Adrenal gland (tissue), 12 donors: ENCODE data around the gene CA11. TPM values are rescaled to one million over a fixed set of nuclear protein-coding genes. Genes with fewer than 3 reads are reported as not detected.

Source experiments
- DNase-seq, 7 donors: peaks; one replicate each; pipeline ENCODE4 v3.0.0-alpha.2; 2019 to 2020
- H3K27ac ChIP-seq, 5 donors: fragments of 200-600 bp; sonication (generic) in 4 of 5; 1 replicate in 3 of 5; 2 replicates in 2 of 5; pipeline versions ENCODE4 v1.5.1 to v1.8.0; 2016 to 2020; ENCODE audit warnings: mild to moderate bottlenecking in 1 of 5
- H3K27me3 ChIP-seq: fragments of 200-600 bp; 2 replicates; pipeline ENCODE4 v1.8.0; 2021
- H3K36me3 ChIP-seq, 2 donors: fragments of 200-600 bp; replicated peaks in 1 of 2; 1 replicate in 1 of 2; 2 replicates in 1 of 2; pipeline versions ENCODE4 v1.5.1 to v1.8.0; 2018 to 2022
- H3K4me1 ChIP-seq, 2 donors: fragments of 200-600 bp; replicated peaks in 1 of 2; 1 replicate in 1 of 2; 2 replicates in 1 of 2; pipeline versions ENCODE4 v1.5.1 to v1.8.0; 2018 to 2021
- H3K4me3 ChIP-seq, 4 donors: fragments of 200-600 bp; sonication (generic) in 3 of 4; one replicate each; pipeline ENCODE4 v1.5.1; 2016 to 2018
- H3K9me3 ChIP-seq, 3 donors: fragments of 200-600 bp; sonication (generic) in 1 of 3; replicated peaks in 1 of 3; 1 replicate in 2 of 3; 2 replicates in 1 of 3; pipeline versions ENCODE4 v1.5.1 to v1.8.0; 2016 to 2021
- POLR2A ChIP-seq, 2 donors: fragments of 450-650 bp; IDR thresholded peaks; one replicate each; pipeline ENCODE4 v1.6.1; 2017; ENCODE audit warnings: antibody characterized with exemption in 2 of 2, mild to moderate bottlenecking in 2 of 2, moderate library complexity in 1 of 2
- WGBS, 4 donors: extraction: QIAGEN DNeasy Blood & Tissue Kit in 2 of 4; methylation state at CpG; one replicate each; pipeline versions ENCODE4 v1.1.5 to v1.1.7; 2013 to 2017; 5-methylcytosine and 5-hydroxymethylcytosine counted together
- intact Hi-C, 2 donors: fragments of 100-400 bp; cut with DNase I; formaldehyde crosslinking; loops; one replicate each; pipeline versions ENCODE4 v1.14.1 to v1.15.0; 2022 to 2023
- polyA plus RNA-seq, 3 donors: library from polyadenylated mRNA; stranded (reverse); fragments of 200-250 nt in 2 of 3; fragments of 350-450 nt in 1 of 3; fragmentation: Illumina TruSeq in 1 of 3; extraction: RNeasy Lipid Tissue Mini Kit (QIAGEN cat#74804) in 1 of 3; gene quantifications; one replicate each; pipeline ENCODE4 v1.2.3, GENCODE V29; 2013 to 2014
- total RNA-seq, 9 donors: library from RNA; depleted of rRNA in 4 of 9; stranded (reverse); fragments of >200 nt in 4 of 9; fragments of 120-200 nt in 1 of 9; fragmentation: NEBNext Ultra II Directional in 1 of 9; extraction: Animal tissue kit (Norgen Biotek cat#: 25700) in 1 of 9; gene quantifications; one replicate each; pipeline versions ENCODE4 v1.1.0 to v1.2.4, GENCODE V29; 2013 to 2023
- TF ChIP-seq, protein P1 (sequence below), 6 experiments: fragments of 450-650 bp in 4 of 6; fragments of 200-600 bp in 2 of 6; sonication (generic) in 1 of 6; IDR thresholded peaks; 1 replicate in 5 of 6; 2 replicates in 1 of 6; pipeline versions ENCODE4 v1.5.1 to v1.8.0; 2016 to 2021; ENCODE audit warnings: antibody characterized with exemption in 6 of 6, mild to moderate bottlenecking in 2 of 6, moderate library complexity in 1 of 6
- donor health status: healthy with polysubstance abuse.
- donor health status: Bipolar disorder and iron deficiency.
- donor health status: DM: yes; HTN: yes; CAD: no.
- donor health status: DM: no; HTN: no; CAD: no.
- donor health status: DM: no; HTN: no; CAD: no.
- donor health status: DM: yes; HTN: yes; CAD: no.

Gene CA11
- total and polyA plus RNA-seq, 12 donors, result 6.0 to 125 (median 23.7) TPM

GRCh38 chr19:48671446-48671995, 25.5 kb upstream of the CA11 start:
- WGBS, 4 donors, result 78 to 84% (median 80%) methylated on average over 6 to 10 of the region's 10 CpGs
- intact Hi-C loops, result loop anchor here (10.0 kb wide), 3 partner anchors 63 to 173 kb away; no protein-coding TSS in a partner anchor
- no peak overlapping the region for H3K27ac ChIP-seq

GRCh38 chr19:48670699-48671445, 24.9 kb upstream of the CA11 start:
- no peaks in the 10 kb centered on the region for H3K9me3 ChIP-seq
- DNase-seq, result no peak
- intact Hi-C loops, result loop anchor here (10.0 kb wide), 3 partner anchors 64 to 174 kb away; no protein-coding TSS in a partner anchor
- no peaks in the 10 kb centered on the region for H3K36me3 ChIP-seq
- H3K4me3 ChIP-seq, result no peak overlapping the region
- H3K27ac ChIP-seq, result no peak overlapping the region
- TF ChIP-seq, protein P1, sequence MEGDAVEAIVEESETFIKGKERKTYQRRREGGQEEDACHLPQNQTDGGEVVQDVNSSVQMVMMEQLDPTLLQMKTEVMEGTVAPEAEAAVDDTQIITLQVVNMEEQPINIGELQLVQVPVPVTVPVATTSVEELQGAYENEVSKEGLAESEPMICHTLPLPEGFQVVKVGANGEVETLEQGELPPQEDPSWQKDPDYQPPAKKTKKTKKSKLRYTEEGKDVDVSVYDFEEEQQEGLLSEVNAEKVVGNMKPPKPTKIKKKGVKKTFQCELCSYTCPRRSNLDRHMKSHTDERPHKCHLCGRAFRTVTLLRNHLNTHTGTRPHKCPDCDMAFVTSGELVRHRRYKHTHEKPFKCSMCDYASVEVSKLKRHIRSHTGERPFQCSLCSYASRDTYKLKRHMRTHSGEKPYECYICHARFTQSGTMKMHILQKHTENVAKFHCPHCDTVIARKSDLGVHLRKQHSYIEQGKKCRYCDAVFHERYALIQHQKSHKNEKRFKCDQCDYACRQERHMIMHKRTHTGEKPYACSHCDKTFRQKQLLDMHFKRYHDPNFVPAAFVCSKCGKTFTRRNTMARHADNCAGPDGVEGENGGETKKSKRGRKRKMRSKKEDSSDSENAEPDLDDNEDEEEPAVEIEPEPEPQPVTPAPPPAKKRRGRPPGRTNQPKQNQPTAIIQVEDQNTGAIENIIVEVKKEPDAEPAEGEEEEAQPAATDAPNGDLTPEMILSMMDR (IDR thresholded peaks at IDR 0.05), result no peak
- TF ChIP-seq POLR2A (IDR thresholded peaks at IDR 0.05), result no peak
- H3K27me3 ChIP-seq, result no peaks in the 10 kb centered on the region
- 62 to 88% (median 80%) methylated on average over 12 to 21 of the region's 21 CpGs for WGBS, 4 donors
- peaks cover 0 to 9% of the 10 kb centered on the region in 2 donors for H3K4me1 ChIP-seq

More at GRCh38 chr19:48671446-48671995, 25.5 kb upstream of the CA11 start:
- TF ChIP-seq, protein P1 (IDR thresholded peaks at IDR 0.05), result no peak
- TF ChIP-seq POLR2A (IDR thresholded peaks at IDR 0.05), result no peak
- DNase-seq, result no peak
- Histone ChIP-seq H3K4me1 (peaks cover 0 to 9% of the 10 kb centered on the region in 2 donors), H3K36me3 (no peaks in the 10 kb centered on the region), H3K9me3 (no peaks in the 10 kb centered on the region), H3K27me3 (no peaks in the 10 kb centered on the region), H3K4me3 (no peak overlapping the region)

DNA sequence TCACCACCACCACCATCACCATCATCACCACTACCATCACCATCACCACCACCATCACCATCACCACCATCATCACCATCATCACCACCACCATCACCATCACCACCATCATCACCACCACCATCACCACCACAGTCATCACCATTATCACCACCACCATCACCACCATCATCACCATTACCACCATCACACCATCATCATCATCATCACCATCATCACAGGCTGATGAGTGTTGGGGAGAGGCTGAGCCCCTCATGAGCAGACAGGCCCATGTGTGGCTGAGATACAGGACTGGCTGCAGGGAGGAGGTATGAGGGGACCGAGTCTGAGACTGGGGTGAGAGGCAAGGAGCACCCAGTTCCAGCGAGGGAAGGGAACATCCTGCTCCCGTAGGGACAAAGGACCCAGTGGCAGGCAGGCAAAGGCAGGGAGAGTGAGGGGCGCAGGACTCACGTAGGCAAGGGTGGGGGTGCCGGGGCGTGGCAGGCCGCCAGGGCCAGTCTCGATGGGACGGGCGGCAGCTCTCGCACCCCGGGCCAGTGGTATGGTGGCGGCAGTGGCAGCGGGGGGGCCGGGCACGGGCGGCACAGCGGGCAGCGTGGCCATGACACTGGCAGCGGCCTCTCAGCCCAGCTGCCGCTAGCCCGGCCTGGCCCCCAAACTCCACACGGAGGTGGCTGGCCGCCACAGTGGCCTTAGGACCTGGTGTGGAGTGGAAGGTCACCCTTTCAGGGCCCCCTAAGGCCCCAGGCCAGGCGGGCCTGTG, 24.1 kb upstream of the CA11 start:
- no peaks in the 10 kb centered on the region for H3K27me3 ChIP-seq
- DNase-seq, result no peak
- 83 to 96% (median 90%) methylated on average over 11 to 26 of the region's 26 CpGs for WGBS, 4 donors
- no peak overlapping the region for H3K27ac ChIP-seq
- H3K36me3 ChIP-seq, result no peaks in the 10 kb centered on the region
- H3K4me1 ChIP-seq, result peaks cover 0 to 3% of the 10 kb centered on the region in 2 donors
- intact Hi-C loops, result loop anchor here (10.0 kb wide), 3 partner anchors 65 to 175 kb away; no protein-coding TSS in a partner anchor
- no peak overlapping the region for H3K4me3 ChIP-seq
- no peaks in the 10 kb centered on the region for H3K9me3 ChIP-seq
- TF ChIP-seq, protein P1 (IDR thresholded peaks at IDR 0.05), result no peak
- TF ChIP-seq POLR2A (IDR thresholded peaks at IDR 0.05), result no peak

DNA sequence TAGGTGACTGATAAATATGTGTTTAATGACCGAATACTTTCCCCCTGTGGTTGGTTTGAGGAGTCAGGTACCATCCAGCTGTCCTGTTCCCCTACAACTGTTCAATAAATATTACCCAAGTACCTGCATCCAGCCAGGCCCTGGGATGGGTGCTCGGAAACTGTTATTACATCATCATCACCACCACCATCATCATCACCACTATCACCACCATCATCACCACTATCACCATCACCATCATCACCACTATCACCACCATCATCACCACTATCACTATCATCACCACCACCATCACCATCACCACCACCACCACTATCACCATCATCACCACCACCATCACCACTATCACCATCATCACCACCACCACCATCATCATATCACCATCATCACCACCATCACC, 22.8 kb upstream of the CA11 start:
- Histone ChIP-seq H3K4me1 (no peaks in the 10 kb centered on the region), H3K36me3 (no peaks in the 10 kb centered on the region), H3K4me3 (no peak overlapping the region), H3K9me3 (no peaks in the 10 kb centered on the region), H3K27me3 (no peaks in the 10 kb centered on the region), H3K27ac (no peak overlapping the region)
- WGBS, 4 donors, result 89 to 100% (median 95%) methylated on average over 2 of the region's 2 CpGs
- no peak for TF ChIP-seq POLR2A (IDR thresholded peaks at IDR 0.05)
- TF ChIP-seq, protein P1 (IDR thresholded peaks at IDR 0.05), result no peak
- intact Hi-C loops, result no loop called here
- DNase-seq, result no peak
